Mesothelial cell of epicardium (in vitro differentiated cells): ENCODE data around the gene NCK2. TPM values are rescaled to one million over a fixed set of nuclear protein-coding genes. Genes with fewer than 3 reads are reported as not detected.
A peak's percentile ranks its signal among the peaks of the same experiment; 100 is the strongest.

ENCODE experiments used
- DNase-seq, 2 experiments: peaks; one replicate each; pipeline ENCODE4 v3.0.0; 2021; ENCODE audit warnings: low spot score in 2 of 2; ENCODE audit not compliant: unreplicated experiment in 2 of 2
- H3K27ac Mint-ChIP-seq: 2 replicates; pipeline ENCODE4 v1.8.0; 2021; ENCODE audit warnings: mixed read lengths
- H3K27me3 Mint-ChIP-seq: 2 replicates; pipeline ENCODE4 v1.8.0; 2021; ENCODE audit warnings: low read depth, mixed read lengths
- H3K36me3 Mint-ChIP-seq: 2 replicates; pipeline ENCODE4 v1.8.0; 2021; ENCODE audit warnings: mixed read lengths
- H3K4me1 Mint-ChIP-seq: 2 replicates; pipeline ENCODE4 v1.8.0; 2021; ENCODE audit warnings: mixed read lengths
- H3K4me3 Mint-ChIP-seq: 2 replicates; pipeline ENCODE4 v1.8.0; 2021; ENCODE audit warnings: mild to moderate bottlenecking, moderate library complexity, mixed read lengths
- H3K9me3 Mint-ChIP-seq: 2 replicates; pipeline ENCODE4 v1.8.0; 2021; ENCODE audit warnings: mixed read lengths
- total RNA-seq: library from RNA; stranded (reverse); gene quantifications from 3 replicates; pipeline ENCODE4 v1.2.1, GENCODE V29; 2021
- TF ChIP-seq, protein P1 (sequence below): fragments of 200-600 bp; sonication (generic); IDR thresholded peaks from one replicate; pipeline ENCODE4 v1.5.0; 2021; ENCODE audit warnings: antibody characterized with exemption; ENCODE audit not compliant: unreplicated experiment

The NCK2 gene
- total RNA-seq, 1 donor from 2014 or later, result 59.5 TPM

DNA sequence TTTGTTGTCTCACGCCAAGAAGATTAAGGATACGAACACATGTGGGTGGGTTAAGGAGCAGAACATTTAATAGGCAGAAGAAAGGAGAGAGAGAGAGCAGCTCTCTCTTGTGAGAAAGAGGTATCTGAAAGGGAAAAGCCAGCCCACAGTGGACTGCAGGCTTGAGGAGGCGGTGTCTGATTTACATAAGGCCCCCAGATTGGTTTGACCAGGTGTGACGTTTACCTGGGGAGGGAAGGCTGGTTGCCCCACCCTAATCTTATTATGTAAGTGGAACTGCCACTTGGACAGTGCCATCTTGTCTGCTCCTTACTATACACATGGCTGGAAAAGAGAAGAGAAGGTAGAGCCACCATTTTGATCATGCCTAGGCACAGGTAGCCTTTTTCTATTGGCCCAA is 189.2 kb downstream of the NCK2 start:
- Mint-ChIP-seq H3K27ac (no peak overlapping the region), H3K9me3 (peaks cover 5% of the 10 kb centered on the region), H3K36me3 (no peaks in the 10 kb centered on the region), H3K4me3 (no peak overlapping the region), H3K4me1 (no peaks in the 10 kb centered on the region), H3K27me3 (no peaks in the 10 kb centered on the region)
- TF ChIP-seq, protein P1, sequence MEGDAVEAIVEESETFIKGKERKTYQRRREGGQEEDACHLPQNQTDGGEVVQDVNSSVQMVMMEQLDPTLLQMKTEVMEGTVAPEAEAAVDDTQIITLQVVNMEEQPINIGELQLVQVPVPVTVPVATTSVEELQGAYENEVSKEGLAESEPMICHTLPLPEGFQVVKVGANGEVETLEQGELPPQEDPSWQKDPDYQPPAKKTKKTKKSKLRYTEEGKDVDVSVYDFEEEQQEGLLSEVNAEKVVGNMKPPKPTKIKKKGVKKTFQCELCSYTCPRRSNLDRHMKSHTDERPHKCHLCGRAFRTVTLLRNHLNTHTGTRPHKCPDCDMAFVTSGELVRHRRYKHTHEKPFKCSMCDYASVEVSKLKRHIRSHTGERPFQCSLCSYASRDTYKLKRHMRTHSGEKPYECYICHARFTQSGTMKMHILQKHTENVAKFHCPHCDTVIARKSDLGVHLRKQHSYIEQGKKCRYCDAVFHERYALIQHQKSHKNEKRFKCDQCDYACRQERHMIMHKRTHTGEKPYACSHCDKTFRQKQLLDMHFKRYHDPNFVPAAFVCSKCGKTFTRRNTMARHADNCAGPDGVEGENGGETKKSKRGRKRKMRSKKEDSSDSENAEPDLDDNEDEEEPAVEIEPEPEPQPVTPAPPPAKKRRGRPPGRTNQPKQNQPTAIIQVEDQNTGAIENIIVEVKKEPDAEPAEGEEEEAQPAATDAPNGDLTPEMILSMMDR, result no peak
- no peak for DNase-seq

DNA sequence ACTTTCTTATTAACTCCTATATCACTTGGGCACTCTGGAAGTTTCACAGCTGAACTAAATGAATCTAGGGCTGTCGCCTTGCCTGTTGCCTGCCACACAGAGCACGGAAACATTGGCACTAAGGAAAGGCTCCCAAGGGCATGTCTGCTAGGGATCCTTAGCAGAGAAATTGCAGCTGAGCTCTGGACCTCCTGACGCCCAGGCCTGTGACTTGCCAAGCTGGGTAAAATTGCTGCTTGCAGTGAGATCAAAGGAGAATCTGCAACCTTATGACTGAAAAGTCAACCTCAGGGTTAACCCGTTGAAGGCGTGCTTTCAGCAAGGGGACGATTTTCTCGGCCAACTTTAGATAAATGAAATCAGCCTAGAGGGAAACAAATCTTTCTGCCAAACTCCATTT is 189.8 kb downstream of the NCK2 start:
- Mint-ChIP-seq H3K9me3 (peaks cover 8% of the 10 kb centered on the region), H3K27ac (peak overlapping the region; percentile 60), H3K4me3 (no peak overlapping the region), H3K4me1 (no peaks in the 10 kb centered on the region), H3K27me3 (no peaks in the 10 kb centered on the region), H3K36me3 (no peaks in the 10 kb centered on the region)
- TF ChIP-seq, protein P1, result no peak
- no peak for DNase-seq

DNA sequence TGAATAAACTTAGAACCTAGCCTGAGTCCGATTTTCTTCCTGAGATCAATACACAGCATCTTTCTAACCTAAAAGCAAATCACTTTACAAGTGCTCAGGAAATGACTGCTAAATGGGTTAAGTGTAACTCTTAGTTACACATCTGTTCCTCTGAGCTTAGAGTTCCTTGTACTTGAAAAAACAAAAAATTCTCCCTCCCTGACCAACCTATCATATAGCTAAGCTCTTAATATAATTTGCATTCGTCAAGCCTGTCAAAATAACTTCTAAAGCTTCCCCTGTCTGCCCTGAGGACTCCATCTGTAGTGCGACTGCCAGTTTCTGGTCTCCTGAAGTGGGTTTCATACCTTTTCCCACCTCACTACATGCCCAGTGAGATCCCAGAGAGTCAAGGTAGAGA is 190.4 kb downstream of the NCK2 start:
- DNase-seq, result no peak
- H3K9me3 Mint-ChIP-seq, result peaks cover 10% of the 10 kb centered on the region
- H3K36me3 Mint-ChIP-seq, result no peaks in the 10 kb centered on the region
- no peaks in the 10 kb centered on the region for H3K4me1 Mint-ChIP-seq
- no peak overlapping the region for H3K4me3 Mint-ChIP-seq
- no peak overlapping the region for H3K27ac Mint-ChIP-seq
- TF ChIP-seq, protein P1, result no peak
- H3K27me3 Mint-ChIP-seq, result no peaks in the 10 kb centered on the region

DNA sequence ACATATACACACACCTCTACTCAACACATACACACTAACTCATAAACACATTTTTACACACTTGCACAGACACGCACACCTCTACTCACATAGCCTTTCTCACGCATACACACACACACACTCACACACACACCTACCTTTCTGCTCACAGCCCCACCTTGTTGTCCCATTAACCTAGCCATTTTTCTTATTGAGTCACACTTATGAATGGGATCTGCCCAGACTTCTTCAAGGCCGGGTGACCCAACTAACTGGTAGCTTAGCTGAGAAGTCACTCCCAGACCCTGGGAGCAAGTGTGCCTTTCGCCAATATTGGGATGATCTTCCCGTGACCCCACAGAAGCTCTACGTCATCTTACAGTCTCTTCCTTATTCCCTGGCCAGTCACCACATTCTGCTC is 192.2 kb downstream of the NCK2 start:
- Mint-ChIP-seq H3K36me3 (no peaks in the 10 kb centered on the region), H3K27ac (no peak overlapping the region), H3K9me3 (peaks cover 15% of the 10 kb centered on the region), H3K27me3 (no peaks in the 10 kb centered on the region), H3K4me3 (no peak overlapping the region), H3K4me1 (no peaks in the 10 kb centered on the region)
- DNase-seq, result no peak
- TF ChIP-seq, protein P1, result no peak

DNA sequence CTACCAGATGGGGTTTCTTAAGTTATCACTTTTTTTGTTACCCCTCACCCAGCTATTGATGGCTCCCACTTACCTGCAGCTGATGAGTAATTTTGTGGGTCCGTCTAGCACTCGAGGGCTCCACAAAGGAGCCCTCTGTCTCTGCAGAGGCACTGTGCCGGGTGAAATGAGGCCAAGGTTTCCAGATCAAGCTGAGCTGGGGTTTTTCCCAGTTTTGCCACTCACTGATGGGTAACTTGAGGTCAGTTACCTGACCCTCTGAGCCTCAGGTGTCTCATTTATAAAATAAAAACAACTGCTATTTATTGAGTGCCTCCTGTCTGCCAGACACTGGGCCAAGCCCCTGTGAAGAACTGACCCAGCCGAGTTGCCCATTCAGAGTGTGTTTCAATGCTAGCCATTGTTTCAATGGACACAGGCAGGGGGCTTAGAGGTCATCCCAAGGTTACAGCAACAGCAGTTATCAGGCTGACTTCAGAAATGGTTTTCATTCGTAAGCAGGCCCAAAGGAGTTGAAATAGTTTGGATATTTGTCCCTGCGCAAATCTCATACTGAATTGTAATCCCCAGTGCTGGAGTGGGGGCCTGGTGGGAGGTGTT is 192.9 kb downstream of the NCK2 start:
- no peak for DNase-seq
- Mint-ChIP-seq H3K4me3 (no peak overlapping the region), H3K9me3 (peaks cover 15% of the 10 kb centered on the region), H3K27ac (no peak overlapping the region), H3K27me3 (no peaks in the 10 kb centered on the region), H3K4me1 (no peaks in the 10 kb centered on the region), H3K36me3 (no peaks in the 10 kb centered on the region)
- TF ChIP-seq, protein P1, result no peak
